ENCODE results near the gene PDYN. TPM values are rescaled to one million over a fixed set of nuclear protein-coding genes. Genes with fewer than 3 reads are reported as not detected.

Gene PDYN
- polyA plus RNA-seq, 2 donors: not detected

DNA sequence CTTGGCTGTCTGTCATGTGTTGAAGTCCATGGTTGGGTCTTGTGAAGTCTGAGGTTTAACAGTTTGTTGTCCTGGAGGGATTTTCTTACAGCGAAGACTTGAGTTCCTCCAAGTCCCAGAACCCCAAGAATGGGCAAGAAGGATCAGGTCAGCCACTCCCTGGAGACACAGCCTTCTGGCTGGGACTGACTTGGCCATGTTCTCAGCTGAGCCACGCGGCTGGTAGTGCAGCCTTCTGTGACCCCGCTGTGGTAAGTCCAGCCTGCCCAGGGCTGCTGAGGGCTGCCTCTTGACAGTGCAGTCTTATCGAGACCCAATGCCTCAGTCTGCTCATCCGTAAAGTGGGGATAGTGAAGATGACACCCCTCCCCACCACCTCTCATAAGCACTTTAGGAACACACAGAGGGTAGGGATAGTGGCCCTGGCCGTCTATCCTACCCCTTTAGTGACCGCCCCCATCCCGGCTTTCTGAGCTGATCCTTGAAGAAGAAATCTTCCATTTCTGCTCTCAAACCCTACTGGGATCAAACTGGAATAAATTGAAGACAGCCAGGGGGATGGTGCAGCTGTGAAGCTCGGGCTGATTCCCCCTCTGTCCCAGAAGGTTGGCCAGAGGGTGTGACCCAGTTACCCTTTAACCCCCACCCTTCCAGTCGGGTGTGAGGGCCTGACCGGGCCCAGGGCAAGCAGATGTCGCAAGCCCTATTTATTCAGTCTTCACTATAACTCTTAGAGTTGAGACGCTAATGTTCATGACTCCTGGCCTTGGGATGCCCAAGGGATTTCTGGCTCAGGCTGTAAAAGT is 55.2 kb downstream of the PDYN start:
- WGBS, 2 donors: 81 to 86% methylated on average over 14 of the region's 14 CpGs
- no peak overlapping the region for H3K27ac ChIP-seq (ENCODE audit: low read depth in 2 of 2, low read length in 1 of 2)
- peaks cover 4 to 15% of the 10 kb centered on the region in 2 donors for H3K4me1 ChIP-seq (ENCODE audit: control insufficient read depth in 2 of 2, insufficient read depth in 2 of 2, low read length in 1 of 2)
- H3K27me3 ChIP-seq (ENCODE audit: control insufficient read depth in 1 of 2, insufficient read depth in 2 of 2, low read length in 2 of 2): no peaks in the 10 kb centered on the region
- no peak overlapping the region for H3K4me3 ChIP-seq (ENCODE audit: low read depth in 1 of 2, low read length in 2 of 2)
- H3K9me3 ChIP-seq (ENCODE audit: control insufficient read depth in 2 of 2, insufficient read depth in 1 of 2, low read depth in 1 of 2, low read length in 1 of 2): no peaks in the 10 kb centered on the region
- H3K36me3 ChIP-seq (ENCODE audit: control insufficient read depth in 2 of 2, insufficient read depth in 2 of 2, low read length in 1 of 2): no peaks in the 10 kb centered on the region

DNA sequence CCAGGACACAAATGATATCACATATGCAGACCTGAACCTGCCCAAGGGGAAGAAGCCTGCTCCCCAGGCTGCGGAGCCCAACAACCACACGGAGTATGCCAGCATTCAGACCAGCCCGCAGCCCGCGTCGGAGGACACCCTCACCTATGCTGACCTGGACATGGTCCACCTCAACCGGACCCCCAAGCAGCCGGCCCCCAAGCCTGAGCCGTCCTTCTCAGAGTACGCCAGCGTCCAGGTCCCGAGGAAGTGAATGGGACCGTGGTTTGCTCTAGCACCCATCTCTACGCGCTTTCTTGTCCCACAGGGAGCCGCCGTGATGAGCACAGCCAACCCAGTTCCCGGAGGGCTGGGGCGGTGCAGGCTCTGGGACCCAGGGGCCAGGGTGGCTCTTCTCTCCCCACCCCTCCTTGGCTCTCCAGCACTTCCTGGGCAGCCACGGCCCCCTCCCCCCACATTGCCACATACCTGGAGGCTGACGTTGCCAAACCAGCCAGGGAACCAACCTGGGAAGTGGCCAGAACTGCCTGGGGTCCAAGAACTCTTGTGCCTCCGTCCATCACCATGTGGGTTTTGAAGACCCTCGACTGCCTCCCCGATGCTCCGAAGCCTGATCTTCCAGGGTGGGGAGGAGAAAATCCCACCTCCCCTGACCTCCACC is 56.4 kb downstream of the PDYN start:
- Histone ChIP-seq H3K27me3 (ENCODE audit: control insufficient read depth in 1 of 2, insufficient read depth in 2 of 2, low read length in 2 of 2) (no peaks in the 10 kb centered on the region), H3K9me3 (ENCODE audit: control insufficient read depth in 2 of 2, insufficient read depth in 1 of 2, low read depth in 1 of 2, low read length in 1 of 2) (no peaks in the 10 kb centered on the region), H3K36me3 (ENCODE audit: control insufficient read depth in 2 of 2, insufficient read depth in 2 of 2, low read length in 1 of 2) (no peaks in the 10 kb centered on the region), H3K4me3 (ENCODE audit: low read depth in 1 of 2, low read length in 2 of 2) (no peak overlapping the region), H3K27ac (ENCODE audit: low read depth in 2 of 2, low read length in 1 of 2) (no peak overlapping the region), H3K4me1 (ENCODE audit: control insufficient read depth in 2 of 2, insufficient read depth in 2 of 2, low read length in 1 of 2) (peaks cover 6 to 16% of the 10 kb centered on the region in 2 donors)
- WGBS, 2 donors: 87 to 91% methylated on average over 25 of the region's 25 CpGs

DNA sequence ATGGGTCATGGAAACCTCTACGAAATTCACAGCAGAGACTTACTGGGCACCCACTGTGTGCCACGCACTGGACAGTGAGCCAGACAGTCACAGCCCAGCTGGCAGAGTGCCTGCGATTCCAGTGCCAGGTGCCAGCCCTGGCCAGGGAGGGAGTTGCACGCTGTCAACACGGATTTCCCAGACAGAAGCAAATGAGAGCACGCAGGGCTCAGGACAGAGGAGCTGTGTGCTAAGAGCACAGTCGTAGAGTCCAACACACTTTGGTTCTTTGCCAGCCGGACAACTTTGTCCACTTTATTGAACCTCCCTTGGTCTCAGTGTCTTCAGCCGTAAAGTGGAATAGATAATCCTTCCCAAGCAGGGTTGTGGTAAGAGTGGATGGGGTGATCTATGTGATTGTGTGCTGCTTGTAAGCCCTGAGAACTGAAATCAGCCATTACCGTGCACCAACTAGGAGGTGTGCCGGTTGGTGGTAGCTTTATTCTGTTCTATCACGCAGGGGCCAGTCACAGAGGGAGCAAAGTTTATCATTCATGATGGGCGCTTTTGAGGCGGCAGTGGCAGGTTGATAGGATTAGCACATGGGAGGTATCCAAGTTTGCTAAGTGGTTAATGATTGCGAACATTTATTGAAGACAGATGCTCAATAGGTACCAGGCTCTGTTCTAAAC is 58.0 kb downstream of the PDYN start:
- H3K4me3 ChIP-seq (ENCODE audit: low read depth in 1 of 2, low read length in 2 of 2): no peak overlapping the region
- WGBS, 2 donors: 58 to 86% methylated on average over 15 of the region's 15 CpGs
- H3K36me3 ChIP-seq (ENCODE audit: control insufficient read depth in 2 of 2, insufficient read depth in 2 of 2, low read length in 1 of 2): no peaks in the 10 kb centered on the region
- no peaks in the 10 kb centered on the region for H3K27me3 ChIP-seq (ENCODE audit: control insufficient read depth in 1 of 2, insufficient read depth in 2 of 2, low read length in 2 of 2)
- H3K9me3 ChIP-seq (ENCODE audit: control insufficient read depth in 2 of 2, insufficient read depth in 1 of 2, low read depth in 1 of 2, low read length in 1 of 2): no peaks in the 10 kb centered on the region
- H3K4me1 ChIP-seq (ENCODE audit: control insufficient read depth in 2 of 2, insufficient read depth in 2 of 2, low read length in 1 of 2): peaks cover 2 to 9% of the 10 kb centered on the region in 2 donors
- H3K27ac ChIP-seq (ENCODE audit: low read depth in 2 of 2, low read length in 1 of 2): peak overlapping the region in 1 of 2 donors; percentile 57

DNA sequence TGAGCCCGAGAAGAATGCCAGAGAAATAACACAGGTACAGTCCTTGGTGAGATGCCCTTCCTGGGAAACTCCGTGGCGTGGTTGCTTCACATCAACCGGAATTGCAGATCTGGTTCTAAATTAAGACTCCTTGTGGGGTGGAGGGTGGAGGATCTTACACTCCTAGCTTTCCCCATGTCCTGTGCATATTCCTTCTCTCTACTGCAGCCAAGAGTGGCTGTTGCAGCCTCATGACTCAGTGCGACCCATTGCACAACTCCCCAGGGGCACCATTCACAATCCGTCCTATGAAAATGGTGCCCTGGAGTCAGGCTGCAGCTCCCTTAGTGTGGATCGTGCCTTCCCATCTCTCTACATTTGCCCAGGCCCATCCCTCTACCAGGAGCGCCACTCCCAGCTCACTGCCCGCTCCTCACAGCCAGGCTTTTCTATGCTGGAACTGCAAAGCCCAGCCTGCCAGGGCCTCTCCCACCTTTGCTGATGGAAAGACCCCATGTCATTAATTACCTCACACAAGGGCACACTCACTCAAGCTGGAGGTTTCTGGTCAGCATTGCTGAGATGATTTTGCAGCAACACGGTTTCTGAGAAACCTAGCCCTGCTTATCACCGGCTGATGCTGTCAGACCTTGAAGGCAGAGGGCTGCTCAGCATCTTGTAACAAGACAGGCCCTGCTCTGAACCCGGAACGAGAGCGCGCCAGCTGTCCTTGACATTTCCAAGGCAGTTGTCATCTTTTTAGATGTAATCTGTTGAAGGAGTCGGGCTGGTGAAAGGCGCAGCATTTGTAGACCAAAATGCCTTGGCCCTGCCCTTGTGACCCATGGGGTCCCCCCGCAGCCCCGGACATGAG is 58.9 kb downstream of the PDYN start:
- no peaks in the 10 kb centered on the region for H3K9me3 ChIP-seq (ENCODE audit: control insufficient read depth in 2 of 2, insufficient read depth in 1 of 2, low read depth in 1 of 2, low read length in 1 of 2)
- H3K27ac ChIP-seq (ENCODE audit: low read depth in 2 of 2, low read length in 1 of 2): peak overlapping the region; percentile 13 to 57
- H3K27me3 ChIP-seq (ENCODE audit: control insufficient read depth in 1 of 2, insufficient read depth in 2 of 2, low read length in 2 of 2): no peaks in the 10 kb centered on the region
- no peak overlapping the region for H3K4me3 ChIP-seq (ENCODE audit: low read depth in 1 of 2, low read length in 2 of 2)
- WGBS, 2 donors: 58 to 61% methylated on average over 19 of the region's 19 CpGs
- H3K36me3 ChIP-seq (ENCODE audit: control insufficient read depth in 2 of 2, insufficient read depth in 2 of 2, low read length in 1 of 2): no peaks in the 10 kb centered on the region
- H3K4me1 ChIP-seq (ENCODE audit: control insufficient read depth in 2 of 2, insufficient read depth in 2 of 2, low read length in 1 of 2): peaks cover 2 to 9% of the 10 kb centered on the region in 2 donors

DNA sequence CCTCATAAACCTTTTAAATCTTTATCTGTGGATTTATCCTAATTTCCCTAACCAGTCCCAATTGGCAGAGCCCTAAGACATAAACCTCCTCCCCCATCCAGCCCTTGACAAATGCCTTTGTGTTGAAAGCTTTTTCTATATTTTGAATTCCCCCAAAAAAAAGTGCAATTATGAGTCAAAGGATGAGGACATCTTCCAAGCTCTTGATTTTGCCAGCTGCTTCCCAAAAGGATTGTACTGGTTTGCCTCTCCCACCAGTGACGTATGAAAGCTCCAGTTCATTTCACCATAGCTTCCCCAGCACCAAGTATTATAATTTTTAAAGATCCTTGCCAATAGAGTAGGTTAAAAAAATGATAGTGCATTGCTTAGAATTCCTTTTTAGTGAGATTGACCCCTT is 59.7 kb downstream of the PDYN start:
- H3K4me1 ChIP-seq (ENCODE audit: control insufficient read depth in 2 of 2, insufficient read depth in 2 of 2, low read length in 1 of 2): peaks cover 2 to 9% of the 10 kb centered on the region in 2 donors
- H3K27ac ChIP-seq (ENCODE audit: low read depth in 2 of 2, low read length in 1 of 2): no peak overlapping the region
- no peaks in the 10 kb centered on the region for H3K27me3 ChIP-seq (ENCODE audit: control insufficient read depth in 1 of 2, insufficient read depth in 2 of 2, low read length in 2 of 2)
- 36 to 50% methylated on average over 1 of the region's 1 CpG for WGBS, 2 donors
- H3K9me3 ChIP-seq (ENCODE audit: control insufficient read depth in 2 of 2, insufficient read depth in 1 of 2, low read depth in 1 of 2, low read length in 1 of 2): no peaks in the 10 kb centered on the region
- no peaks in the 10 kb centered on the region for H3K36me3 ChIP-seq (ENCODE audit: control insufficient read depth in 2 of 2, insufficient read depth in 2 of 2, low read length in 1 of 2)
- no peak overlapping the region for H3K4me3 ChIP-seq (ENCODE audit: low read depth in 1 of 2, low read length in 2 of 2)

DNA sequence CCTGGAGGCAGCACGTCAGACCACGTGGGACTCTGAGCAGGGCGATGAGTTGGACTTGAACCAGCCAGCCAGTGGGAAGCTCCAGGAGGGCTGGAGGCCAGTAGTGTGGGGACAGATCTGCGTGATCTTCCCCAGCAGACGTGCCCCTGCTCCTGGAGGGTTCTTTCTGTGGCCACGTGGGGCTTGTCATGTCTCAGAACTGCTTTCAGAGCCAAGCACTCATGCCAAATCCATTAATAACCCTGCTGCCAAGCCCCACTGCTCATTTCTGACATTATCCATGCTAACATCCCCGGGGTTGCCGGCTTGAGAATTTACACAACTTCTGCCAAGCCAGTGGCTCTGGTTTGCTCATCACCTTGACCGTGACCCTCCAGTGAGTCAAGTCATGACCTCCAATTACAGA is 60.4 kb downstream of the PDYN start:
- no peaks in the 10 kb centered on the region for H3K9me3 ChIP-seq (ENCODE audit: control insufficient read depth in 2 of 2, insufficient read depth in 1 of 2, low read depth in 1 of 2, low read length in 1 of 2)
- H3K4me1 ChIP-seq (ENCODE audit: control insufficient read depth in 2 of 2, insufficient read depth in 2 of 2, low read length in 1 of 2): peaks cover 2 to 9% of the 10 kb centered on the region in 2 donors
- H3K27me3 ChIP-seq (ENCODE audit: control insufficient read depth in 1 of 2, insufficient read depth in 2 of 2, low read length in 2 of 2): no peaks in the 10 kb centered on the region
- no peaks in the 10 kb centered on the region for H3K36me3 ChIP-seq (ENCODE audit: control insufficient read depth in 2 of 2, insufficient read depth in 2 of 2, low read length in 1 of 2)
- no peak overlapping the region for H3K4me3 ChIP-seq (ENCODE audit: low read depth in 1 of 2, low read length in 2 of 2)
- peak overlapping the region in 1 of 2 donors; percentile 23 for H3K27ac ChIP-seq (ENCODE audit: low read depth in 2 of 2, low read length in 1 of 2)
- whole genome bisulfite sequencing, 2 donors: 32 to 42% methylated on average over 9 of the region's 9 CpGs

DNA sequence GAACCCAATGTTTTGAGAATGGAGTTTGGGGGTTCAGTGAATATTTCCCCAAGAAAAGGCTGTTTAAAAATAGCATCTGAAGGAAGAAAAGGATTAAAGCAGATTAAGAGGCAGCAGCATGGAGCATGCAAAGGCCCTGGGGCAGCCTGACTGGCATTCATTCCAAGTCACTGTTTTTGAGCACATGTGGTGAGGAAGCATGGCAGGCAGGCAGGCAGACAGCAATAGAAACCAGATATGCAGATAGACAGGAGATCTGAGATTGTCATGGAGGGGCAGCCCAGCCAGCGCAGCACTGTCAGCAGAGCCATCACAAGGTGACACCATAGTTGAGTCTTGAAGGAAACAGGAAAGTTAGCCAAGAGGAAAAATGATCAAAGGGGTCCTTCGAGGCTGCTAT is 60.9 kb downstream of the PDYN start:
- no peaks in the 10 kb centered on the region for H3K27me3 ChIP-seq (ENCODE audit: control insufficient read depth in 1 of 2, insufficient read depth in 2 of 2, low read length in 2 of 2)
- no peaks in the 10 kb centered on the region for H3K36me3 ChIP-seq (ENCODE audit: control insufficient read depth in 2 of 2, insufficient read depth in 2 of 2, low read length in 1 of 2)
- H3K9me3 ChIP-seq (ENCODE audit: control insufficient read depth in 2 of 2, insufficient read depth in 1 of 2, low read depth in 1 of 2, low read length in 1 of 2): no peaks in the 10 kb centered on the region
- H3K4me1 ChIP-seq (ENCODE audit: control insufficient read depth in 2 of 2, insufficient read depth in 2 of 2, low read length in 1 of 2): peaks cover 2 to 9% of the 10 kb centered on the region in 2 donors
- WGBS, 2 donors: 60 to 67% methylated on average over 2 of the region's 2 CpGs
- H3K27ac ChIP-seq (ENCODE audit: low read depth in 2 of 2, low read length in 1 of 2): peak overlapping the region in 1 of 2 donors; percentile 23
- no peak overlapping the region for H3K4me3 ChIP-seq (ENCODE audit: low read depth in 1 of 2, low read length in 2 of 2)

DNA sequence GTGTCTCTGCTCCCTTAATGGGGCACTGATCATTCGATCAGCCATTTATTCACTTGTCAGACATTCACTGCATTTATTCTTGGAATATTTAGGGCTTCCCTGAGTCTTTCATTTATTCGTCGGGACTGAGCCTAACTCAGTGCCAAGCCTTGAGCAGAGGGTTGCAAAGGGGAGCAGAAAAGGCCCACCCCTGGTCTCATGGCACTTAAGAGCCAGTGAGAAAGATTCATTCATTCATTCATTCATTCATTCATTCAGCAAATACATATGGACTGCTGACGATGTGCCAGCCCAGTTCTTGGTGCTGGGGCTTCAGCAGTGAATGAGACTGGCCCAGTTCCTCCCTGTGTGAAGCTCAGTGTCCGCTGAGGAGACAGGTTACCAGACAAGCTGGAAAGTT is 62.0 kb downstream of the PDYN start:
- Histone ChIP-seq H3K4me1 (ENCODE audit: control insufficient read depth in 2 of 2, insufficient read depth in 2 of 2, low read length in 1 of 2) (peaks cover 2 to 9% of the 10 kb centered on the region in 2 donors), H3K4me3 (ENCODE audit: low read depth in 1 of 2, low read length in 2 of 2) (no peak overlapping the region), H3K36me3 (ENCODE audit: control insufficient read depth in 2 of 2, insufficient read depth in 2 of 2, low read length in 1 of 2) (no peaks in the 10 kb centered on the region), H3K27ac (ENCODE audit: low read depth in 2 of 2, low read length in 1 of 2) (no peak overlapping the region), H3K27me3 (ENCODE audit: control insufficient read depth in 1 of 2, insufficient read depth in 2 of 2, low read length in 2 of 2) (no peaks in the 10 kb centered on the region), H3K9me3 (ENCODE audit: control insufficient read depth in 2 of 2, insufficient read depth in 1 of 2, low read depth in 1 of 2, low read length in 1 of 2) (no peaks in the 10 kb centered on the region)
- WGBS, 2 donors: 81 to 85% methylated on average over 5 of the region's 5 CpGs

DNA sequence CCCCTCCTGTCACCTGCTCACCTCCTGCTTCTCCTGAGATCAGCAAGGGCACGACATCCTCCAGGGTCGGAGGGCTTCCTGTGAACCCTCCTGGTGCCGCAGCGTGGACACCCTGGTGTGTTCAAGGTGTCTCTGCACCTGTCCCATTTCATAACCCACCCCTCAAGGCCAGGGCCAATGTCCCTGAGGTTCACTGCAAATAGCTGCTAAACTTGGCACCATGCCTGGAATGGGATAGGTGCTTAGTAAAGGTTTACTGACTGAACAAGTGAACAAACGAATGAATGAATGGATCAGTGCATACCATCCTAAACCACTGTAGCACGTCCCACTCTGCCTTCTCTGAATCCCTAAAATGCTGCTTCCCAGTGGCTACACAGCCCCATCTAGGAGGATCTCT is 63.7 kb downstream of the PDYN start:
- Histone ChIP-seq H3K36me3 (ENCODE audit: control insufficient read depth in 2 of 2, insufficient read depth in 2 of 2, low read length in 1 of 2) (peaks cover 0 to 3% of the 10 kb centered on the region in 2 donors), H3K27ac (ENCODE audit: low read depth in 2 of 2, low read length in 1 of 2) (no peak overlapping the region)
- WGBS, 2 donors: 80 to 82% methylated on average over 6 of the region's 6 CpGs

More for the DNA sequence above, 63.7 kb downstream of the PDYN start:
- H3K27me3 ChIP-seq (ENCODE audit: control insufficient read depth in 1 of 2, insufficient read depth in 2 of 2, low read length in 2 of 2): no peaks in the 10 kb centered on the region
- no peak overlapping the region for H3K4me3 ChIP-seq (ENCODE audit: low read depth in 1 of 2, low read length in 2 of 2)
- peaks cover 2 to 5% of the 10 kb centered on the region in 2 donors for H3K4me1 ChIP-seq (ENCODE audit: control insufficient read depth in 2 of 2, insufficient read depth in 2 of 2, low read length in 1 of 2)
- no peaks in the 10 kb centered on the region for H3K9me3 ChIP-seq (ENCODE audit: control insufficient read depth in 2 of 2, insufficient read depth in 1 of 2, low read depth in 1 of 2, low read length in 1 of 2)
